Measurements from ENCODE around the gene NPAS1. TPM values are rescaled to one million over a fixed set of nuclear protein-coding genes. Genes with fewer than 3 reads are reported as not detected.

NPAS1 gene
- total RNA-seq, 1 donor from 2014 or later = 3.9 TPM

DNA sequence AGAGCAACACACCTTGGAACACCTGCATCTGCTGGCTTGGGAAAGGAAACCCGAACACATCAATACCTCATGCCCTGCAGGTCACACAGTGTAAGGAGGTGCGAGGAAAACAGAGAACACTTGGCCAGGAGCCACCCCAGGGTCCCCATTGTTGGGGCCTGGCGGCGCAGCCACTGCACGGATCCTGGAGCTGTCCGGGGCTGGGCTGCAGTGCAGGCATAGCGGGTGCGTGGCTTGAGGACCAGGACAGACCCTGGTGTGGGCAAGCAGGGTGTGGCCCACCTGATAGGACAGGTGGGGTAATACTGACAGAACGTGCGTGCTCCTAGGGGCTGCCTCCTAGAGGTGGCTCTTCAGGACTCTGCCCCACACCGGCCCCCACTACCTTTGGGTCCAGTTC, 45.6 kb downstream of the NPAS1 start:
- Mint-ChIP-seq H3K4me1 (peaks cover 3% of the 10 kb centered on the region), H3K27me3 (ENCODE audit: low read depth) (no peaks in the 10 kb centered on the region), H3K4me3 (no peak overlapping the region), H3K36me3 (peaks cover 12% of the 10 kb centered on the region), H3K9me3 (no peaks in the 10 kb centered on the region), H3K27ac (no peak overlapping the region)
- no peak for TF ChIP-seq CTCF (IDR thresholded peaks at IDR 0.05; ENCODE audit: unreplicated experiment)
- DNase-seq (ENCODE audit: low spot score in 2 of 2, unreplicated experiment in 2 of 2) = no peak

DNA sequence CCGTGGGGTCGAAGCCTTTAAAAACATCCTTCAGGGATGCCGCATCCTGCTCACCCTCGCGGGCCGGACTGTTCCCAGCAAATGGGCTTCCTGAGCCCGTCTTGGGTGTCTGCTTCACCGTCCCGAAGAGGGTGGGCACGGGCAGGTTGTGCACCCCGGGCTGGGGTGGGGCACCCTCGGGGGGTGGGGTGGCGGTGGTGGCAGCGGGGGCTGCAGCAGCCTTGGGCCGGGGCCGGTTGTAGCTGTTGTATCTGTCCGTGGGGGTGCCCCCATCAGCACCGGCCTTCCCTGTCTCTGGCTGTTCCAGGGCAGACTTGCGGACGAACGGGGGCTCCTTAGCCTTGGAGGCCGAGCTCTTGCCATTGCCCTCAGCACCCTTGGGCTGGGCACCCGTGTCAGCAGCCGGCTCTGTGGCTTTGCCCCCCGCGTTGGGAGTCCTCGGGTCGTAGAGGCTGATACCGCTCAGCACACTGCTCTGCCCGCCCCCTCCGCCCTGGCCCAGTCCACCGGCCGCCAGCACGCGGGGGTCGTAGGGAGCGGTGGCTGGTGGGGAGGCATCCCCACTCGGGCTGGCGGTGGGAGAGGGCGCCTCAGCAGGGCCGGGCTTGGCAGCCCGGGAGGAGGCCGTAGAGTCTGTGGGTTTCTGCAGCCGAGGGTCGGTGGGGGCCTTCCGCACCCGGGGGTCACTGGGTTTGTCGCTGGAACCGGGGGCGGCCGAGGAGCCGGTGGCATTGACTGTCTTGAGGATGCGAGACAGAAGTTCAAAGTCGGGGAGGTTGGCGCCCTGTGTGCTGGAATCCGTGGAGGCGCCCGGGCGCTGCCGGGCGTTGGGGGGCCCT, 47.0 kb downstream of the NPAS1 start:
- Mint-ChIP-seq H3K27me3 (ENCODE audit: low read depth) (no peaks in the 10 kb centered on the region), H3K9me3 (no peaks in the 10 kb centered on the region), H3K36me3 (peaks cover 20% of the 10 kb centered on the region), H3K4me3 (no peak overlapping the region), H3K4me1 (peaks cover 3% of the 10 kb centered on the region), H3K27ac (no peak overlapping the region)
- no peak for DNase-seq (ENCODE audit: low spot score in 2 of 2, unreplicated experiment in 2 of 2)
- no peak for TF ChIP-seq CTCF (IDR thresholded peaks at IDR 0.05; ENCODE audit: unreplicated experiment)

GRCh38 chr19:47067215-47067847, 47.7 kb downstream of the NPAS1 start:
- DNase-seq (ENCODE audit: low spot score in 2 of 2, unreplicated experiment in 2 of 2) = no peak
- Mint-ChIP-seq H3K4me1 (no peaks in the 10 kb centered on the region), H3K4me3 (no peak overlapping the region), H3K9me3 (no peaks in the 10 kb centered on the region), H3K36me3 (peaks cover 23% of the 10 kb centered on the region), H3K27me3 (ENCODE audit: low read depth) (no peaks in the 10 kb centered on the region), H3K27ac (no peak overlapping the region)
- TF ChIP-seq CTCF (IDR thresholded peaks at IDR 0.05; ENCODE audit: unreplicated experiment) = no peak

- no peak overlapping the region for H3K27ac Mint-ChIP-seq
- no peaks in the 10 kb centered on the region for H3K4me1 Mint-ChIP-seq
- H3K27me3 Mint-ChIP-seq (ENCODE audit: low read depth) = no peaks in the 10 kb centered on the region
- H3K9me3 Mint-ChIP-seq = no peaks in the 10 kb centered on the region
- H3K4me3 Mint-ChIP-seq = no peak overlapping the region
- H3K36me3 Mint-ChIP-seq = peaks cover 23% of the 10 kb centered on the region
- no peak for DNase-seq (ENCODE audit: low spot score in 2 of 2, unreplicated experiment in 2 of 2)
- TF ChIP-seq CTCF (IDR thresholded peaks at IDR 0.05; ENCODE audit: unreplicated experiment) = no peak
These were observed 48.6 kb downstream of the NPAS1 start for GRCh38 chr19:47068246-47068645.

DNA sequence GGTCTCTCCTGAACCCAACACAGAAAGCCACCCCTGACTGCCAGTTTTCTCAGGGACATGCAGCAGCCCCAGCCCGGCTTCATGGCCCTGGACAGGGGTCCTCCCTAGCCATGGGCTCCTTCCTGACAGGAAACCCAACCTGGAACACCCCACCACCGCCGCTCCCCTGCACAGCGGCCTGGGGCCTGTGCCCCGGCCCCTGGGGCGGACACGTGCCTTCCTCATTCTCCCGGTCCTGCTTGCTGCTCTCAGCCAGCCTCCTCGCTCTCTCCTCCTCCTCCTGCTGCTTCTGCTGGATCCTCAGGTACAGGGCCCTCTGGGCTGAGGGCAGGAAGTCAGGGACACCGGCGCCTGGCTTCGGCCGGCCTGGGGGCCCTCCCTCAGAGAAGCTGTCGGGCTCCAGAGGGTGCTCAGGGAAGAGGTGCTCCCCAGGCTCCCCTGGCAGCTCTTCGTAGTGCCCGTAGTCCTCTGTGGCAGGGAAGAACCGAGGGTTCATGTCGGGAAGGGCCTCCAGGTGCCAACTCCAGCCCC, 49.3 kb downstream of the NPAS1 start:
- H3K4me3 Mint-ChIP-seq = no peak overlapping the region
- no peaks in the 10 kb centered on the region for H3K9me3 Mint-ChIP-seq
- H3K36me3 Mint-ChIP-seq = peaks cover 19% of the 10 kb centered on the region
- H3K27ac Mint-ChIP-seq = no peak overlapping the region
- no peak for DNase-seq (ENCODE audit: low spot score in 2 of 2, unreplicated experiment in 2 of 2)
- H3K4me1 Mint-ChIP-seq = no peaks in the 10 kb centered on the region
- TF ChIP-seq CTCF (IDR thresholded peaks at IDR 0.05; ENCODE audit: unreplicated experiment) = no peak
- H3K27me3 Mint-ChIP-seq (ENCODE audit: low read depth) = no peaks in the 10 kb centered on the region

All from mesothelial cell of epicardium (in vitro differentiated cells).